Right ventricle myocardium superior (tissue), 1 donor: ENCODE data around the gene CLDN3. TPM values are rescaled to one million over a fixed set of nuclear protein-coding genes. Genes with fewer than 3 reads are reported as not detected.

Experiments used
- ATAC-seq: fragments of 200-7000 bp; cut with Tn5 transposase; one replicate; pipeline ENCODE4 v1.9.1; 2020; ENCODE audit warnings: mild to moderate bottlenecking; ENCODE audit not compliant: poor library complexity
- DNase-seq: peaks from one replicate; pipeline ENCODE4 v3.0.0-alpha.2; 2020
- intact Hi-C: fragments of 100-400 bp; cut with DNase I; formaldehyde crosslinking; loops from one replicate; pipeline ENCODE4 v1.11.2; 2022
- total RNA-seq: library from RNA; stranded (reverse); fragmentation: NEBNext Ultra II Directional; extraction: Animal tissue kit (Norgen Biotek cat#: 25700); gene quantifications from one replicate; pipeline ENCODE4 v1.2.1, GENCODE V29; 2021
- donor health status: DM: no; HTN: yes; CAD: no; lungs with severe emphysema.

The CLDN3 gene
- total RNA-seq, 1 donor from 2014 or later = not detected

DNA sequence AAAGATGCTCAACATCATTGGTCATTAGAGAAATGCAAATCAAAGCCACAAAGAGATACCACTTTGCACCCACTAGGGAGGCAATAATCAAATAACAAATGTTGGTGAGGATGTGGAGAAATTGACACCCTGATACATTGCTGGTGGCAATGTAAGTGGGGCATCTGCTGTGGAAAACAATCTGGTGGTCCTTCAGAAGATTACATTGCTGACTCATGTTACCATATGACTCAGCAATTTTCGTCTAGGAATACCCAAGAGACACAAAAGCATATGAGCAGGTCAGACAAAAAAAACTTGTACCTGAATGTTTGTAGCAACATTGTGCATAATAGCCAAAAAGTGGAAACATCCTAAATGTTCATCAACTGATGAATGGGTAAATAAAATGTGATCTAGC lies 4.9 kb upstream of the CLDN3 start:
- no peak for DNase-seq
- no peak for ATAC-seq
- intact Hi-C loops = no loop called here

GRCh38 chr7:73773700-73774517 lies 3.8 kb upstream of the CLDN3 start:
- ATAC-seq (peak; percentile 59), DNase-seq (no peak)
- intact Hi-C loops = no loop called here

DNA sequence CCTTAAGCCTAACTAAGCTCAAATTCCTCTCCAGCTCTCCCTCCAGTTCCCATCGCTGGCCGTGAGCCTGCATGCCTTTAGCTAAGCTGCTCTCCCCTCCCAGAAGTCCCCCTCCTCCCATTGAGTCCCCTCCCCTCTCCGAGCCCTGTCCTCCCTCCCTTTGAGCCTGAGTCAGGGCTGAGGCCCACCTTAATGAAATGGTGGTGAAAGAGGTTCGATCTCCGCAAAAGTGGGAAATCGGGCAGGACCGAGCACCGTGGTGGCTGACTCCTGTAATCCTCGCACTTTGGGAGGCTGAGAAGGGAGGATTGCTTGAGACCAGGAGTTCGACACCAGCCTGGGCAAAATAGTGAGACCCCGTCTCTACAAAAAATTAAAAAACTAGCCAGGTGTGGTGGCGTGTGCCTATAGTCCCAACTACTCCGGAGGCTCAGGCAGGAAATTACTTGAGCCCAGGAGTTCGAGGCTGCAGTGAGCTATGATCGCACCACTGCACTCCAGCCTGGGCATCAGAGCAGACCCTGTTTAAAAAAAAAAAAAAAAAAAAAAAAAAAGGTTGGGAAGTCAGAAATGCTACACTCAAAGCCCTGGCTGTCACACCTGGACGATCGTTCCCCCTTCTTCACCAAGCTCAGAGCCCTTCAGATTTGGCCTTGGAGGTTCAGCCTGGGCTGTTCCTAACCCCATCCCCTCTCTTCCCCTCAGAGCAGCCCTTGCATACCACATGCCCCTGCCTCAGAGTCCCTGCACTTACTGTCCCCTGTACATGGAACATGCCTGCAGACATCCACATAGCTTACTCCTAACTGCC lies 995 bp upstream of the CLDN3 start:
- no peak for DNase-seq
- intact Hi-C loops = no loop called here
- no peak for ATAC-seq

DNA sequence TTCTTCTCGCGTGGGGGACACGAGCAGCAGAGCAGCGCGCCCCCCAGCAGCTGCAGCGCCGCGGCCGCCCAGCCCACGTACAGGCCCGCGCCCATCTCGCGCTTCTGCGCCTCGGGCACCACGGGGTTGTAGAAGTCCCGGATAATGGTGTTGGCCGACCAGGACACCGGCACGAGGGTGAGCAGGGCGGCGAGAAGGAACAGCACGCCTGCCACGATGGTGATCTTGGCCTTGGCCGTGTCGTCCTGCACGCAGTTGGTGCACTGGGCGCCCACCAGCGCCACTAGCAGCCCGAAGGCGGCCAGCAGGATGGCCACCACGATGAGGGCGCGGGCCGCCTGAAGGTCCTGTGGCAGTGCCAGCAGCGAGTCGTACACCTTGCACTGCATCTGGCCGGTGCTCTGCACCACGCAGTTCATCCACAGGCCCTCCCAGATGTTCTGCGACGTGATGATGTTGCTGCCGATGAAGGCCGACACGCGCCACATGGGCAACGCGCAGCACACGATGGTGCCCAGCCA lies 529 bp downstream of the CLDN3 start:
- ATAC-seq = no peak
- intact Hi-C loops = no loop called here

DNA sequence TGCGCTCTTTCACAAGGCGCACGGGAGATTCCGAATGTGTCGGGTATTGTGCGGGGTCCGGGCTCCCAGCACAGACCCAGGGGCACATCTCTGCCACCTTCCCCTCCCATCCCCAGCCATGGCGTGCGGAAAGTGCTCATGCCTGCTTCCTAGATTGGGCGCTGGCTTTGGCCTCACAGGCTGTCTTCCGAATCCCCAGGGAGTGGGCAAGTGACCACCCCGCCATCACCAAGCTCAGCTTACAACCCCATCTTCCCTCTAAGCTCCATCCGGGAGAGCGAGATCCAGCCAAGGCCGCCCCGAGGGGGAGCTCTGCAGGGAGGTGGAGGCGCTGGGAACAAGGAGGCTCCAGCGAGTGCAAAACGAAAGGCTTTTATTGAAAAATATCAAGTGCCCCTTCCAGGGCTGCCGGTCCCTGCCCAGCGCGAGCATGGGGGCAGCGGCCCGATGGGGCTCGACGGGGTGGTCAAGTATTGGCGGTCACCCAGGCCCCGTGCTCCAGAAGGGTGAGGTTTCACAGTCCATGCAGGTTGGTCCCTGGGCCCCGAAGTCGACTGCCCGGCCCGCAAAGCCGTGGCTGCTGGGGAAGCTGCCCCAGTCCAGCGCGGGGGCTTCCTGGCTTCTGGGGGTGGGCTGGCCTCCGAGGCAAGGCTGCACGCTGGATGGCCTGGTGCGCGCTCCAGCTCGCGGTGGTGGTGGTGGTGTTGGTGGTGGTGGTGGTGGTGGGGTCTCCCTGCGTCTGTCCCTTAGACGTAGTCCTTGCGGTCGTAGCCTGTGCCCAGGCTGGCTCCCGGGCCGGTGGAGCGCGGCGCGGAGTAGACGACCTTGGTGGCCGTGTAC lies 1.2 kb downstream of the CLDN3 start:
- intact Hi-C loops = no loop called here
- no peak for ATAC-seq

More for the DNA sequence above, 529 bp downstream of the CLDN3 start:
- no peak for DNase-seq

GRCh38 chr7:73766556-73767229 lies 3.4 kb downstream of the CLDN3 start:
- ATAC-seq (no peak), DNase-seq (no peak)
- intact Hi-C loops = no loop called here

More for the DNA sequence above, 1.2 kb downstream of the CLDN3 start:
- DNase-seq = no peak

DNA sequence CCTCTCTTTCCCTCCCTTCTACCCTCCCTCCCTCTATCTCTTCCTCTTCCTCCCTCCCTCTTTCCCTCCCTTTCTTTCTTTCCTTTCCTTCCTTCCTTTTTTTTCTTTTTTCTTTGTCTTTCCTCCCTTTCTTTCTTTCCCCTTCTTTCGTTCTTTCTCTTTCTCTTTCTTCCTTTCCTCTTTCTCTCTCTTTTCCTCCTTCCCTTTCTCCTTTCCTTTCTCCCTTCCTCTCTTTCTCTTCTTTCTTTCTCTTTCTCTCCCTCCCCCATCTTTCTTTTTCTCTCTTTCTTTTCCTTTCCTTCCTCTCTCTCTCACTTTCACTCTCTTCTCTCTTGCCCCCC lies 7.4 kb downstream of the CLDN3 start:
- DNase-seq (no peak), ATAC-seq (no peak)
- intact Hi-C loops = no loop called here

- DNase-seq (no peak), ATAC-seq (no peak)
- intact Hi-C loops = no loop called here
These were observed 8.0 kb downstream of the CLDN3 start for GRCh38 chr7:73761854-73762658.

DNA sequence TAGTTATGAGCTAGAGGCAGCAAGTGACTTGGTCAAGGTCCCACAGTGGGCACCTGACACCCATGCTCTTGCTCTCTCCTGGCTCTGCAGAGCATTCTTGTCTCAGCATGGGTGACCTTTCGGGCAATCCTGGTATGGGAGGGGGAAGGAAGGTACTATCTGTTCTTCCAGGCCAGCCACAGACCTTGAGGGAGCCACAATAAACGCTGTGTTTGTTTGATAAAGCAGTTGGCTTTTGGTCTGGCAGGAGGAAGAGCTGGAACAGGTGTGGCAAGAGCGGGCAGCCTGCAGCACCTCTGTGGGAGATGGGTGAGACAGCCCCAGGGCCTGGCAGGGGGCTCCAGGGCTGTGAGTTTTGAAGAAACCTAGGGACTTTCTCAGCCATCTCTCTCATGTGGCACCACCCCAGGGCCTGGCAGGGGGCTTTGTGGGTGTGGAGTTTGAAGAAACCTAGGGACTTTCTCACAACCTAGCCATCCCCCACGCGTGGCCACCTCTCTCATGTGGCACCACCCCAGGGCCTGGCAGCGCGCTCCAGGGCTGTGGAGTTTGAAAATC lies 11.4 kb downstream of the CLDN3 start:
- intact Hi-C loops = no loop called here
- DNase-seq (no peak), ATAC-seq (no peak)

GRCh38 chr7:73749931-73750776 lies 19.9 kb downstream of the CLDN3 start:
- ATAC-seq (no peak), DNase-seq (no peak)
- intact Hi-C loops = no loop called here

GRCh38 chr7:73746378-73746777 lies 23.7 kb downstream of the CLDN3 start:
- intact Hi-C loops = no loop called here
- DNase-seq = no peak
- ATAC-seq = peak; percentile 28

- DNase-seq (peak; percentile 58), ATAC-seq (no peak)
- intact Hi-C loops = no loop called here
These were observed 27.1 kb downstream of the CLDN3 start for GRCh38 chr7:73742753-73743641.

DNA sequence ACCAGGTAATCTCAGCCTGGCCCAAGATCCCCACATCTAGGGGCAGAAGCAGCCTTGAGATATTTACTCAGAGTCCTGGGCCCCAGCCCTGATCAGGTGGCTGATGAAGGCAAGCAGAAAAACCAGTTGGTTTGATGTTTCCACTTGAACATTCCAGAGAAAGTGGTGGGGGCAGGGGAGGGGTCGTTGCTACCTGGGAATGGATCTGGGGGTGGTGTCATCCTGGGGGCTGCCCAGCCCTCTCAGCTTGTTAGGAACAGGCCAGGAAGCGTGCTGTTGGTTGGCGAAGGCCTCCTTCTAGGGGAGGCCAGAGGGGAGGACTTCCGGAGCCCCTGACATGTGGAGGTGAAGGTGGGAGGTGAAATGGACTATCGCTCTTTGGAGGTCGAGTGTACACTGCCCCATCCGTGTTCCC lies 27.7 kb downstream of the CLDN3 start:
- DNase-seq = no peak
- intact Hi-C loops = no loop called here

GRCh38 chr7:73741600-73741999 lies 28.5 kb downstream of the CLDN3 start:
- intact Hi-C loops = no loop called here
- DNase-seq (no peak), ATAC-seq (no peak)

More for the DNA sequence above, 27.7 kb downstream of the CLDN3 start:
- no peak for ATAC-seq

DNA sequence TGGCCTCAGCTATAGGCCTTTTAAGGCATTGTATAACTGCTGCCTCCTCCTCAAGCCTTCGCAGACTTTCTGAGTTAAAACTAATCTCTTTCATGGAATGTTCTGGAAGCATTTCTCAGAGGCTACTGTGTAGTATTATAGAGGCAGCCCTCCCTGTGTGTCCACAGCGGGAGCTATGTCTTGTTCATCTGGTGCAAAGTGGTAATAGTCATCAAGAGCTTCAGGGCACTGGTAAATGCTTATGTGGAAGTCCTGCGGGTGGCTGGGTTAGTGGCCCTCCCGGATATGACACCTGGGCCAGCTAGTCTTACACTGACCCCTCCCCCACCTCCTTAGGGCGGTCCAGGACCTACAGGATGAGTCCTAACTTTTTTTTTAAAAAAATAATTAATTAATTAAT lies 29.3 kb downstream of the CLDN3 start:
- no peak for DNase-seq
- intact Hi-C loops = no loop called here
- ATAC-seq = no peak

- intact Hi-C loops = no loop called here
- DNase-seq = no peak
- no peak for ATAC-seq
These were observed 29.9 kb downstream of the CLDN3 start for GRCh38 chr7:73740212-73740611.
